Stimulated activated CD4-positive, alpha-beta T cell treated with anti-CD3 and anti-CD28 coated beads, Interleukin-4, amount 100 ng/mL, for 24 hours (primary cell): ENCODE data around the gene CRADD.
"Not testable (repeated sequence)": the region's sequence is repeated elsewhere in the genome, so short reads cannot be mapped to it uniquely, and the experiment has no call there.

Experiments used
- DNase-seq: peaks from one replicate; pipeline ENCODE4 v3.0.0-alpha.2; 2020

The CRADD gene

GRCh38 chr12:93677195-93678064, at the start of gene CRADD:
TSS of gene CRADD (plus strand) at chr12:93677375.
- DNase-seq, result peak; percentile 88

DNA sequence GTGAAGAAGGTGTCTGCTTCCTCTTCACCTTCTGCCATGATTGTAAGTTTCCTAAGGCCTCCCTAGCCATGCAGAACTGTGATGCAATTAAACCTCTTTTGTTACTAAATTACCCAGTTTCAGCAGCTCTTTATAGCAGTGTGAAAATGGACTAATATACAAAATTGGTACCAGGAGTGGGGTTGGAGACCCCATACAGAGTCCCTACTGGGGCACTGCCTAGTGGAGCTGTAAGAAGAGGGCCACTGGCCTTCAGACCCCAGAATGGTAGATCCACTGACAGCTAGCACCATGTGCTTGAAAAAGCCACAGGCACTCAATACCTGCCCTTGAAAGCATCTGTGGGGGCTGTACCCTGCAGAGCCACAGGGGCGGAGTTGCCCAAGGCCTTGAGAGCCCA, 44.8 kb upstream of the CRADD start:
- DNase-seq, result no peak

GRCh38 chr12:93634416-93634815, 42.8 kb upstream of the CRADD start:
- no peak for DNase-seq

DNA sequence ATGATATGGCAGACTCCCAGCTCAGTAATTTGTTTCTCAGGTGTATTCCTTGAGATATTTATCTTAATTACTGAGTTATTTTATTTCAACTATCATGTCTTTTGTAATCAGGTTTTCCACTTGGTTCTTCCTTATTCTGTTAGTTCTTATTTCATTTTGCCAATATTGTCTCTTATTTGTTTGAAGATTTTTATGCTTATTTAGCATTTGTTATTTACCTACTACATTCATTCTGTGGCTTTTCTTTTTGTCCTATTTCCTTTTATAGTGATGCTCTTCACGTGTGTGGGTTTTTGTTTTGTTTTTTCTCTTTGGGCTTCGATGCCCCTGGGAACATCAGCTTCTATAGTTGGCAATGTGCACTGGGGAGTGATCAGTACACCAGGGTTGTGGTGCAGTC, 40.5 kb upstream of the CRADD start:
- no peak for DNase-seq

DNA sequence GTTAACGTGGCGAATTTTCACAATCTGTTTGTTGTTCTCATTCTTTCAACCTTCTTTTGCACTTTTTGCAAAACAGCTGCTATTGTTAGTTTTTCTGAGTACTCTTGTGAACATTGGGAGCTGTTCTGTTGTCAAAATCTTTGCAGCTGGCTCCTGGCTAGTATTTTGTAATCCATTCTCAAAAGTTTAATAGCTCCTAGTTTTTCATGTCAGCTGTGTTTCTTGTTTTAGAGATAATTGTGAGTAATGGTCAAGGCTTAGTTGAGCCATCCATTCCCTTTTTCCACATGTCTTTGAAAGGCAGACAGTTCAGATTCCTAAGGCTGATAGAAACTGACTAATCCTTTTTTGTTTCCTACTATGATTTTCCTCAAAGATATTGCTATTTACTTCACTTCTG, 39.1 kb upstream of the CRADD start:
- no peak for DNase-seq

DNA sequence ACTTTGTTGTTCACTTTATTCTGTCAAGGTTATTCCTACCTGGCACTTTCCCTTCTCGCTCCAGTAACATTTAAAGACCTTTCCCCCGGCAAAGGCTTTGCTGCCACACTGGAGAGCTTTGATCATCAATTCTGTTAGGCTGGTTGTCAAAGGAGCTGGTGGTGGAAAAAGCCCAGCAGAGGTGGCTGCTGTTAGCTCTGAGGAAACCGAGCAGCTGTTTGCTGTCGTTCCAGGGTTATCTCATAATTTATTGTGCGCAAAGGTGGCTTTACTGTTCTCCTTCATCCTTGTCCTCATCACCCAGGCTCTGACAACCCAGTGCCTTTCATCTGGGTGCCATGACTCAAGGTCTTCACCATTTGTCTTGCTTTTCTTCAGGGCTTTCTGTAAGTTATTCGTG, 38.2 kb upstream of the CRADD start:
- DNase-seq, result no peak

GRCh38 chr12:93639406-93639805, 37.8 kb upstream of the CRADD start:
- no peak for DNase-seq

DNA sequence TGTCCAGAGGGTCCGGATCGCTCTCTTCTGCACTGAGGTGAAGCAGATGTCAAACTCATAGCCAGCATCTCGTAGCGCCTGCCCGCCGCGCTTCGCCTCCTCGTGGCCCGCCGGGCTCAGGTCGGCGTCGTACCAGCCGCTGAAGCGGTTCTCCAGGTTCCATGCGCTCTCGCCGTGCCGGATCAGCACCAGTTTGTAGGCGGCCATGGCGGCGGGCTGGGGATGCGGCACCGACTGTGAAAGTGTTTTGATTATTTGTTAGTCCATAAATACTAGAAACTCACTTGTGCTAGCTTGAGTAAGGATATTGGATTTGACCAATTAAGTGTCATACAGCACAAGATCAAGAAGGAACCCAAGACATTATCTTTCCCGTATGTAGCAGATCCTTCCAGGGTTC, 35.8 kb upstream of the CRADD start:
- DNase-seq, result not testable (repeated sequence)

DNA sequence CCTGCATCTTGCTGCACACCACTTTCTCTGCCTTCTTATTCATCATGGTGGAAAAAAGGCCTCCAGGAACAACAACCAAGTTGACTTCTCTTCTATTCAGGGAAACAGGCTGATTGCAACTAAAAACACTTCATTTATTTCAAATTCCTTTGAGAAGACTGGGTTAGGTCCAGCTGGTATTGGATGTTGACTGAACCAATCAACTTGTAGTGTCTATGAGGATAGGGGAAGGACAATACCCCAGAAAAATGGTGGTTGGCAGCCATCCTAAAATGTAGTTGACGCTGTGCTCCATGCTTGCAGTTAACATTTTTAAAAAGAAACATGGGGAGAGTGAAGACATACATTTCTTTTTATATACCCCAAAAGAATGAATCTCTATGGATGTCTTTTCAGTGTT, 34.4 kb upstream of the CRADD start:
- DNase-seq, result no peak

GRCh38 chr12:93645702-93646101, 31.5 kb upstream of the CRADD start:
- DNase-seq, result no peak

- DNase-seq, result no peak
Observed at GRCh38 chr12:93650626-93651025, 26.5 kb upstream of the CRADD start.

DNA sequence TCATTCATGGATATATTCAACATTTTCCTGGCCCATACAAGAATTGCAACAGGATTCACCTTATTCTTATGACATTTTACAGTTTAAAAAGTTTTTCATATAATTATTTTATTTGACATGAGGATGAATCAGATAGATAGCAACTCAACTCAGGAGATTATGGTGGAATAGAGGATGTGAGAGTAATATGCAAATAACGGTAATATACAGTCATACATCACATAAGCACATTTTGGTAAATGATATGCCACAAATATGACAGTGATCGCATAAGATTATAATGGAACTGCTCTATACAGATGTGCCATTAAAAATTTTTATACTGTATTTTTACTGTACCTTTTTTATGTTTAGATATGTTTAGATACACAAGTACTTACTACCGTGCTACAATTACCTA, 24.1 kb upstream of the CRADD start:
- DNase-seq, result no peak

- DNase-seq, result no peak
Observed at GRCh38 chr12:93653712-93654111, 23.5 kb upstream of the CRADD start.

DNA sequence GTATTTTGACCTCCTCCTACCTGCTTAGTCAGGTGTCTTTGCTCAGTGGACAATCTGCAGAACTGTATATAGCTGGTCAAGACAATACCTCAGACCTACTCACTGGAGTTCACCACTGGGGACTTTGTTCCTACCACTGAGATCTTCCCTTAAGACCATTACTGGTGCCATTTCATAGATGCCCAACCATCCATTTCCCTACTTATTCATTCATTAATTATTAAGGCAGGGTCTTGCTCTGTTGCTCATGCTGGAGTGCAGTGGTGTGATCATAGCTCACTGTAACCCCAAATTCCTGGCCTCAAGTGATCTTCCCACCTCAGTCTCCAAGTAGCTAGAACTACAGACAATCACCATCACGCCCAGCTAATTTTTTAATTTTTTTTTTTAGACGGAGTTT, 22.8 kb upstream of the CRADD start:
- no peak for DNase-seq

- DNase-seq, result no peak
Observed at GRCh38 chr12:93657071-93657470, 20.1 kb upstream of the CRADD start.

- no peak for DNase-seq
Observed at GRCh38 chr12:93661021-93661420, 16.2 kb upstream of the CRADD start.

DNA sequence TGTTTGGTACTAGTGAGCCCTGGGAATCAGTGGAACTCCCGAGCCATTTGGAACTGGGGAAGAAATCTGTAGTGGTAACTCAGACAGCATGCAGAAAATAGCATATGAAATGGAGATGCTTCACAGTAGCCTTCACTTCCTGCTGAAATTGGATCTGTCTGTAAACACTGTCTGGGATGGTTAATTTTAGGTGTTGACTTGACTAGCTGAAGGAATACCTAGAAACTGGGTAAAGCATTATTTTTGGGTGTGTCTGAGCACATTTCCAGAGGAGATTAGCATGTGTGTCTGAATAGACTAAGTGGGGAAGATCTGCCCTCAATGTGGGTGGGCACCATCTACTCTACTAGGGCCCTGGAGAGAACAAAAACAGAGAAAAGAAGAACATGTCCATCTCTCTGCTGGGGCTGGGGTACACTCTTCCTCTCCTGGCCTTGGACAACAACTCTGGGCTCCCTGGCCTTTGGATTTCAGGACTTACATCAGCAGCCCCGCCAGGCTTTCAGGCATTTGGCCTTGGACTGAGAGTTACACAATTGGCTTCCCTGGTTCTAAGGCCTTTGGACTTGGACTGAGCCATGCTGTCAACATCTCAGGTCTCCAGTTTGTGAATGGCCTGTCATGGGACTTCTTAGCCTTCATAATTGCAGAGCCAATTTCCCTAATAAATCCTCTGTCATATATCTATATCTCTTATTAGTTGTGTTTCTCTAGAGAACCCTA, 14.0 kb upstream of the CRADD start:
- DNase-seq, result no peak

GRCh38 chr12:93663729-93664084, 13.5 kb upstream of the CRADD start:
- no peak for DNase-seq

DNA sequence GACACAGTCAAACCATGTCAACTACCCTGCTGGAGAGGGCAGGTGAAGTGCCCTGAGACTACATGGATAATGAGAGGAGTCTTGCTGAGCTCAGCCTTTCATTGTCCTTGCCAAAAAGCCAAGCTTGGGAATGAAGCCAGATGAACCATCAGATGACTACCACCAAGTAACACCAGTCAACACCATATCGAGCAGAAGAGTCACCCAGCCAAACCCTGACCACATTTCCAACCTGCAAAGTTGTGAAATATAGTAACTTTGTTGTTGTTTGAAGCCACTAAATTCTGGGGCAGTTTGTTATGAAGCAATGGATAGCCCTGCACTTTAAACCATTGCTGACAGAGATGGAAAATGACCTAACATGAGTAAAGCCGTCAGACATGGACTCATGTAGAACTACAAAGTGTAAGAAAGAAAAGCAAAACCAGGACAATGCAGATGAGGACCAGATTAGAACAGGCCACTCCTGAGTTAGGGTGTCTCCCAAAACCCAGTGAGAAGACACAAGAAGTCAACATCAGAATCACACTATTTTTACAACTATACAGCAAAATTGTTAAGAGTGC, 12.5 kb upstream of the CRADD start:
- no peak for DNase-seq

DNA sequence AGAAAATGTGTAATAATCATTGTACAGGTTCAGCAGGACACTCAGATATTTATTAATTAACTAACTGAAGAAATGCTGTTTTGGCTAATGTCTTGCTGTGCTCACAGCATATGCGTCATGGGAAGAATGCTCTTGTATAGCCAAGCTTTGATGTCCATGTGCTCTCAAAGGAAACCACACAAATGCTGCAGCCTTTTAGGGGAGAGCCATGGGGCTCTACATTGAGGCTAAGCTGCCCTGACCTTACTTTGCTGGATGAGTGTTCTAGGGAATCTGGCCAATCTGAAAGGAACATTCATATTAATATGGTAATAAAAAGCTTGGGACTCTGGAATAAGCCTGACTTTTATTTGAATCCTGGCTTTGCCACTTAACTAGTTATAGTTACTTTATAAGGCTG, 9.5 kb upstream of the CRADD start:
- DNase-seq, result no peak

GRCh38 chr12:93668919-93669418, 8.2 kb upstream of the CRADD start:
- DNase-seq, result no peak

GRCh38 chr12:93669452-93669851, 7.7 kb upstream of the CRADD start:
- DNase-seq, result no peak

- DNase-seq, result no peak
Observed at GRCh38 chr12:93670104-93670503, 7.1 kb upstream of the CRADD start.

DNA sequence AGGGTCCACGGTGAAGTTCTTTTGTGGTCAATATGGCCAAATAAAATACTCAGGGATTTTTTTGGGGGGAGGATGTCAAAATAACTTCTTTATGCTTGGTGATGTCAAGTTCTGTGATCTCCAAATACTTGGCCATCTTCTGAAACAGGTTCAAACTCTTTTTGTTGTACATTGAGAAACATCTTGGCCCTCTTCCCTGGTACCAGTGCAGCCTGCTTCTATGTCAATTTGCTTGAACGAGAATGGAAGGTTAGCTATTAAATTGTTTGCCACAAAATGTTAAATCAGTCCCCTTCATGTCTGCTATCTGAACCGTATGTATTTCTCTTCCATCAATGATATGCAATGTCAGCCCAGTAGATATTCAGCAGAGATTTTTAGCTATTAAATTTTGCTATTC, 6.1 kb upstream of the CRADD start:
- no peak for DNase-seq
